AG04449 (cell line): Measurements from ENCODE around the gene ZNF787.

Source experiments
- CTCF ChIA-PET: fragments of 350-600 bp; formaldehyde crosslinking; extraction: SDS; loops from one replicate; lab custom pipeline; 2021; ENCODE audit warnings: antibody characterized with exemption; lab: Yijun Ruan, JAX
- POLR2A ChIA-PET: fragments of 400-600, 350-600 bp; formaldehyde crosslinking; extraction: SDS; loops from one replicate; lab custom pipeline; 2020; ENCODE audit warnings: antibody characterized with exemption, inconsistent platforms; lab: Yijun Ruan, JAX
- DNase-seq: peaks from one replicate; pipeline ENCODE4 v3.0.0-alpha.2; 2010; ENCODE audit warnings: low read depth, low spot score
- H3K4me3 ChIP-seq: 2 replicates; pipeline ENCODE4 v1.5.1; 2011; ENCODE audit warnings: low read depth, mild to moderate bottlenecking, control low read depth, low read length
- CTCF ChIP-seq: IDR thresholded peaks from one replicate; pipeline ENCODE4 v1.5.1; 2011; ENCODE audit warnings: mild to moderate bottlenecking, moderate library complexity, low read length, control low read depth, inconsistent platforms; ENCODE audit not compliant: insufficient read depth; ENCODE audit errors: missing control alignments

Gene ZNF787

GRCh38 chr19:56110515-56111448 is 10.3 kb downstream of the ZNF787 start:
- no peak overlapping the region for H3K4me3 ChIP-seq
- no peak for DNase-seq
- ChIA-PET CTCF (interaction anchor here (1.0 to 1.2 kb wide), 2 partner anchors 15 to 143 kb away, joined by 3 read pairs; no protein-coding TSS in a partner anchor), POLR2A (interaction anchor here (1.3 kb wide), 1 partner anchor 10 kb away, joined by 6 read pairs; the partner anchor contains the start of gene ZNF787)
- no peak for TF ChIP-seq CTCF

GRCh38 chr19:56109226-56109625 is 11.9 kb downstream of the ZNF787 start:
- ChIA-PET CTCF (no interaction called here), POLR2A (interaction anchor here (0.5 kb wide), 1 partner anchor 11 kb away, joined by 3 read pairs; no protein-coding TSS in a partner anchor)
- no peak overlapping the region for H3K4me3 ChIP-seq
- no peak for DNase-seq
- no peak for TF ChIP-seq CTCF

GRCh38 chr19:56108447-56109195 is 12.5 kb downstream of the ZNF787 start:
- DNase-seq = no peak
- POLR2A ChIA-PET = interaction anchor here (0.6 kb wide), 1 partner anchor 9 kb away, joined by 3 read pairs; no protein-coding TSS in a partner anchor
- CTCF ChIA-PET = interaction anchor here (1.1 kb wide), 1 partner anchor 26 kb away, joined by 4 read pairs; no protein-coding TSS in a partner anchor

GRCh38 chr19:56107626-56108351 is 13.3 kb downstream of the ZNF787 start:
- ChIA-PET POLR2A (interaction anchor here (0.6 kb wide), 1 partner anchor 9 kb away, joined by 3 read pairs; no protein-coding TSS in a partner anchor), CTCF (interaction anchor here (1.1 kb wide), 1 partner anchor 25 kb away, joined by 4 read pairs; no protein-coding TSS in a partner anchor)
- no peak for TF ChIP-seq CTCF
- no peak for DNase-seq
- no peak overlapping the region for H3K4me3 ChIP-seq

More at GRCh38 chr19:56108447-56109195, 12.5 kb downstream of the ZNF787 start:
- no peak overlapping the region for H3K4me3 ChIP-seq
- TF ChIP-seq CTCF = no peak

- POLR2A ChIA-PET = no interaction called here
- no peak for DNase-seq
- H3K4me3 ChIP-seq = no peak overlapping the region
- CTCF ChIA-PET = no interaction called here
- no peak for TF ChIP-seq CTCF
Measured at GRCh38 chr19:56106993-56107392, 14.1 kb downstream of the ZNF787 start.
